Stimulated activated CD4-positive, alpha-beta T cell treated with anti-CD3 and anti-CD28 coated beads, Interleukin-4, amount 100 ng/mL, for 48 hours (primary cell): ENCODE data around the gene TXNIP.
A peak's percentile ranks its signal among the peaks of the same experiment; 100 is the strongest.

Experiments used
- DNase-seq, 2 donors: peaks; one replicate each; pipeline ENCODE4 v3.0.0-alpha.2; 2020; ENCODE audit warnings: low read depth in 2 of 2

TXNIP gene

DNA sequence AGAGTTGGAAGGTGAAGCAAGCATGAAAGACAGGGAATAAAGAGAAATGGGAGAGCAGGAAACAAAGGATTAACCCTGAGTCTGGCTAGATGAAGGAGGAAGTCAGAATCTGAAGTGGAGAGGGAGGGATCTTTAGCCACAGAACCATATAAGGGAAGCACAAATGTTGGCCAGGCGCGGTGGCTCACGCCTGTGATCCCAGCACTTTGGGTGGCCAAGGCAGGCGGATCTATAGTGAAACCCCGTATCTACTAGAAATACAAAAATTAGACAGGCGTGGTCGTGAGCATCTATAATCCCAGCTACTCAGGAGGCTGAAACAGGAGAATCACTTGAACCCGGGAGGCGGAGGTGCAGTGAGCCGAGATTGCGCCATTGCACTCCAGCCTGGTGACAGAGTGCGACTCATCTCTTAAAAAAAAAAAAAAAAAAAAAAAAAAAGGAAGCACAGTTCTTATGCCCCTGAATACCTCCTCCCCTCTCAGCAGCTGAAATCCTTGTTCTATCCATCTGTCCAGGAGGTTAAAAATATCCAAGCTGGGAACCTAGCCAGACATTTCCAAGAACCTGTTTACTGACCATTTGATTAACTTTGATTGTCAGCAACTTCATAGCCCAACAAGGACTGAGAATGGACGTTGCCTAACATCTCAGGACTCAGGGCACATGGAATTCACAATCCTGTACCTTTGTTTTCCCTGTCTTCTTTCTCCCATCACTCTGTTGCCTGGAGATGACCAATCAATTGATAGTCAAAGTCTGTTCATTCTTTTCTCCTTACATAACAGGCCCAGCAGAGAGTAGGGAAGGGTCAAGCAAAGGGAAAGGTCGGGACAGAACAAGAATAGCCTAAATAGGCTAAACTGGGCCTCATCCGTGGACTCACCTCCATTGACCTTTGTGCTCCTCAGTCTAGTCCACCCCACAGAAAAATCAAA, 10.6 kb downstream of the TXNIP start:
- DNase-seq: no peak

DNA sequence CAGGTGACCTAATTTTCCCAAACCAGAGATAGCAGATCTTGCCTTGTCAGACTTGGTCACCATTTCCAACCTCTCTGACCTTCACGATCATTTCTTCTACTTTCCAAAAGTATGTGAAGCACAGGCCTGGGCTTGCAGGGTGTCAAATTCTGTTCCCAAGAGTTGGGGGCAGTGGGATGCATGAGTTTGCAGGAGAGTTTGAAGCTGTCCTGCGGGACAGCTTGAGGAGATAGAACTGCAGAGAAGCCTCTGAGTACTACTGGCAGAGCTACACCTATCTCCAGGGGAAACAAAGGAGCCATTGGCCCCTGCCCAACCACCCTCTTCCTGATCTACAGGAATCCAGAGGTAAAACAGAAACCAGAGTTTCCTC, 11.3 kb downstream of the TXNIP start:
- no peak for DNase-seq

DNA sequence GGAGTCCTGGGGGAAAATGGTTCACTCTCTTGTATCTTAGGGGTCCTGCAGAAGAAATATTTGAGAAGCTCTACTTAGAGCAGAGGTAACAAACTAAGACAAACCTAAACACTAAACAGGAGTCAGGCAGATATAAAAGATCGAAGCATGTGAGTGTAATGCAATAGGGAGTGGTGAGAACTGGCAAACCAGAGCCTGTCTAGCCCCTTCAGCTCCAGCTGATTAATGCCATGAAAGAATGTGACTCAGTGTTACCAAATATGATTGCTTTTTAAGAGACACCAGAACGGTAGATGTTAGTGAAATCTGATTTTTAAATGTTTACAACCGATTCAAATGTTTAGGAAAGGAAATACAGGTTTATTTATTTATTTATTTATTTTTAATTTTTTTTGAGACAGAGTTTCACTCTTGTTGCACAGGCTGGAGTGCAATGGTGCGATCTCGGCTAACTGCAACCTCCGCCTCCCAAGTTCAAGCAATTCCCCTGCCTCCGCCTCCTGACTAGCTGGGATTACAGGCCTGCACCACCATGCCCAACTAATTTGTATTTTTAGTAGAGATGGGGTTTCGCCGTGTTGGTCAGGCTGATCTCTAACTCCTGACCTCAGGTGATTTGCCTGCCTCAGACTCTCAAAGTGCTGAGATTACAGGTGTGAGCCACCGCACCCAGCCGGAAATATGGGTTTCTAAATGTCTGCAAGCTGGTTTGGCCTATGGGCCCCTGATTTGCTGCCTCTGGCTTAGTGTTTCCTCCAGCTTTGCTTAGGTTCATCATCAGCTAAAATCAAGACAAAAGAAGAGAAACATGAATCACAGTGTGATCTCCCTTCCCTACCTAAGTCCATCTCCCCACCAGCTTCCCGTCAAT, 12.2 kb downstream of the TXNIP start:
- no peak for DNase-seq

DNA sequence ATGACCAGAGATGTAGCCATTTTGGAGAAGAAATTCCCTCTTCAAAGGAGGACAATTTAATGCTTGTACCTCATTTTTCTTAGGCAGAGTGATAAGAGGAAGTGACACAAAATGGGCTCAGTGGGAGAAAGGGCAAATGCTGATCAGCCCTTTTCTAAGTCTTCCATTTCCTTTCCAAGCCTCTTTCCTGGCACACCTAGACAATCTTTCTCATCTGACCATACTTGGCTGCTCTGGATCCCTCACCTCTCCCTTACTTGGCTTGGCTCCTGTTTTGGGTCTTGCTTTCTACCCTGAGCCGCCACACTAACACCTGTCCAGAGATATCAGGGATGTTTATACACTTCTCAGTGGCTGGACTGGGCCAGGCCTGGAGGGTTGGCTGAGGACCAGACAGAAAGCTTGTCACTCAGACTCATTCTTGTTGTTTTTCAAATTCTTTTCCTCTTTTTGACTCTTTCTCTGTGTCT, 13.1 kb downstream of the TXNIP start:
- DNase-seq: no peak

DNA sequence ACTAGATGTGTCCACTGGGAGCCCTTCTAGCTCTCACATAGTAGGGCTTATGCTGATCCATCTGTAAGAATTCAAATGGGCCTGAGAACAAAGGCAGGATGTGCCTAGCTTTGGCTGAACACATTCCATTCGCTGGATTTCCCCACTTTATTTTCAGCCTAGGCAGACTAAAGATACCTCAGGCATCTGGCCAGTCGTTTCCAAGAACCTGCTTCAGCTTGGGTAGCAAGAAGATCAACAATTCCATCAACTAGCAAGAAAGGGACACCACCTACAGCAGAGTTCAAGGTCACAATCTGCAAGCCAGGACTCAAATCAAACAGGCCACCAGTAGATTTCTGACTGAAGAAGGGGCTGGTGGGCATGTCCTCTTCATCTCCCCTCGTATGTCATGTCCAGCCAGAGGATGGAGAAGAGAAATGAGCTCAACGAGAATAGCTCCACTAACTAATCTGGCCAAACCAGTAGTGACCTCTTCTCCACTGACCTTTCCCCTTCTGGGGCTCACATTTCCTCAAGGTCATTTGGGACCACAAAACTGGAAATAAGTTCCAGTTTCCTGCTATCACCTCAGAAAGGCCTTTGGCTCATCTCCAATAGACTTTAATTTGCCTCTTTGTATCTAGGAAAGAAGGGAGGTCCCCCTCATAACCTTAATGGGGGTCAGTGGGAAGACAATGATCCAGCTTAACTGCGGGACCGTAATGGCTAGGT, 14.2 kb downstream of the TXNIP start:
- DNase-seq: no peak

DNA sequence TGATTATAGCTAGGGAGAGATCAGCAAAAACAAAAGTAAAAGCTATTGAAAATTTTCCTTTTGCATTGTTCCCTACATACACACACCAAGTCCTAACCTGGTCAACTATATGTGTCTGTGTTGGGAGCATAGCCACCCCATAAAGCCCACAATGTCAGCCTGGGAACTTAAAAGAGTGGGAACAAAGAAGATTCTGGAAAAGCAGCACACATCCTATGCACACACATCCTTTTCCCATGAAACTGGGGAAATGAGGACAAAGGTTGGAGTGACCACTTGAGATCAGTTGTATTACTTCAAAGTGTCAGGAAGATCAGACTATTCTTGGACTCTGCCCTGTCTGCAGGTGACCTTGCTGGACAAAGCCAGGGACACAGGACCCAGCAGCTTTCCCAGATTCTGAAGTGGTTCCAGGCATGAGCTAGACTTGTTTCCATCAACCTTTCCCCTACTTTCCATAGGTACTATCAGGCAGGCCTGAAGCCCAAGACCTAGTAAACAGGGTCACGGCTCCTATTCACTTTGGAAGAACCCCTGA, 15.9 kb downstream of the TXNIP start:
- no peak for DNase-seq

DNA sequence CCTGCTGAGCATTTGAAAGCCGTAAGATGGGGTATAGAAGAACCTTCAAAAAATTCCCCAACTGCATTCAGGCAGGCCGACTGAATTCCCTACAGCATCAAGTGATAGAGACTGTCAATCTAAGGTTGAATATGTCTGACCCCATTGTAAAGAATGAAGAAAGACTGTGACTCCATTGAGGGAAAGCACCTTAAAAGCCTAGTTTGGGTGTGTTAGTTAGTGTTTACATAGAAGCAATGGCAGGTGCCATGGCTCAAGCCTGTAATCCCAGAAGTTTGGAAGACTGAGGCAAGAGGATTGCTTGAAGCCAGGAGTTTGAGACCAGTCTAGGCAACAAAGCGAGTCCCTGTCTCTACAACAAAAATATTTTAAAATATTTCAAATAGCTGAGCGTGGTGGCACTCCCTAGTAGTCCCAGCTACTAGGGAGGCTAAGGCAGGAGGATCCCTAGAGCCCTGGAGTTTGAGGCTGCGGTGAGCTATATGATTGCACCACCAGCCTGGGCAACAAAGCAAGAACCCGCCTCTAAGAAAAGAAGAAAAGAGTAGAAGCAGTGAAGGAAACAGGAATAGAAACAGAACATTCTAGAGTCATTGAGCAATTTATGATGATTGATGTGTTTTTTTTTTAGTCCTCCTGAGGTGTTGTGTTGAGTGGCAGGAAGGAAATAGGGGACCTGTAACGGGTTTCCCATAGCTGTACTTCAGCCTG, 16.5 kb downstream of the TXNIP start:
- DNase-seq: no peak

DNA sequence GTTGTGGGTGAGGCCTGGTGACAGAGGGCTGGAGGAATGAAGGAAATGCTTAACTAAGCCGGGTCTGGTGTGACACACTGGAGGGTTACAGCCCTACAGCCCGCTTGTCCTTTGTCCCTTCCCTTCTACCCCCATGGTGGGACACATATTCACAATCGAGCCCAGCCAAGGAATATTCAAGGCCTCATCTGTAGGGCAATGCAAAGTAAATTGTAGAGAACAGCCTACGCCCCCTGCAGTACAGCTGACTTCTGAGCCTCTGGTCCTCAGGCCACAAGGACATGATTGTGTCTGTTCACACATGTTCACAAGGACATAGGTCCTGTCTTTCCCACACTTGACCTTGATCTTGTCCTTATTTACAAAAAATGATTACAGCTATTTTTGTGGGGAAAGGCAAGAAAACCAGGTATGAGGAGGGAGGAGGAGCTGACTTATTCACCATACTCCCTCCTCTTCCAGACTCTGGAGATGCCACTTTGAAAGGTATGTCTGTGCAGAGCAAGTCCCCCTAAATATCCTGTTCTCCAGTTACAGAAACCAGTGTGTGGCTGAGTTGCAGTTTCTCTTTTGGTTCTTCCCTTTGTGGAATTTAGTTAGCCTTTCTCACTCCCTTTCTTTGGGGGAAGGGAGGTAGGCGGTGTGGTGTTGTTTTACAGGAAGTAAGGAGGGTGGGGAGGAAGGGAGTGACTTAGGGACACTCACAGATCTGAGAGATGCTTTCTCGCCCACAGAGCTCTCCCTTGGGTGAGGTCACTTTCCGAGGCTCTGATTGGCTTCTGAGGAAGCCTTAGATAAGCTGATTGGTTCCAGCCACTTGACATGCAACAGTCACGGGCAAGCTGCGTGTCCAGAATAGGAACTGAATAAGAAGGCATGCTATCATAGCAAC, 17.3 kb downstream of the TXNIP start:
- peak; percentile 58 to 78 for DNase-seq

DNA sequence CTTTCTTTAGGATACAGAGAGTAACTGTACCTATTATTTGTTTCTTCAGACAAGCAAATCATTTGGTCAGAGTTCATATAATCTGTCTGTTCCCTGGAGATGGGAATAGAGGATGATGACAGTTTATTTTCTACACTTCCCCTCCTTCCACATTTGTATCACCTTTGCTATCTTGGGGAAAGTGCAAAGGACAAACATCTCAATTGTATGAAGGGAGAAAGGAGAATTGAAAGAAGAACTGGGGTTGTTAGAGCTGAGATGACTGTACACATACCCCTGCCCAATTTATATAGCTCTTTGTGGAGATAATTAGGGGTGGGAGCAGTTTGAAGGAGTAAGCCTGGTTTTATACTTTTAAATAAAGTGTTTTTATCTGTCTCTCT, 17.9 kb downstream of the TXNIP start:
- DNase-seq: no peak

DNA sequence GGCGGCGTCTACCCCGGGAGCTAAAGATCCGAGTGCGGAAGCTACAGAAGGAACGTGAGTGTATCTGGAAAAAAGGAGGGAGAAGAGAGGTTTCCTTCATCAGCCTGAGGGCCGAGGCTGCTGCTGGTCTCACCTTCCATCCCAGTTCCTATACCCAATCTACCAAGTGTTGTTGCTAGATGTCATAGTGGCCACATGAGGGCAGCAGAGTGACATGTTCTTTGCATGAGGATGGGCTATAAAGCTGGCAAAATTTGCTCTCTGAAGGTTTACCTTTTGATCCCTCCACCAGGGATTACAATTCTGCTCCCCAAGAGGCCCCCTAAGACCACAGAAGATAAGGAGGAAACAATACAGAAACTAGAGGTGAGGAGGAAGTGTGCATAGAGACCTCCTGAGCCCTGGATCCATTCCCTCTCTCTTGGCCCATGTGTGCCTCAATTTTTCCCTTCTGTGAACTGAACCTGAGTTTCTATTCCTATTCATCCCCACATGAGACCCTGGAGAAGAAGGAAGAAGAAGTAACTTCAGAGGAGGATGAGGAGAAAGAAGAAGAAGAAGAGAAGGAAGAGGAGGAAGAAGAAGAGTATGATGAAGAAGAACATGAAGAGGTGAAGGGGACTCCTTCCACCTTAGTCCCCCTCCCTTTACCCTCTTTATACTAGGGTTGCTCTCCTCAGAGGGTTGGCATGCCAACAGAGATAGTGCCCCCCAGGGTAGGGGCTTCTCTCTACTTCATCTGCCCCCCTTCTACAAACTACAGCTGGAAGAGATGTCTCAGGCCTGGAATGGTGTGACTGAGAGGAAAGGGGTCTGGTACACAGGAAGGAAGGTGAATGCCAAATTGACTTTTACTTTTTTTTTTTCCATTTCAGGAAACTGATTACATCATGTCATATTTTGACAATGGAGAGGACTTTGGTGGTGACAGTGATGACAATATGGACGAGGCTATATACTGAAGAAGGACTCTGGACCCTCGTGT, 18.6 kb downstream of the TXNIP start:
- DNase-seq: peak in 1 of 2 donors; percentile 60

DNA sequence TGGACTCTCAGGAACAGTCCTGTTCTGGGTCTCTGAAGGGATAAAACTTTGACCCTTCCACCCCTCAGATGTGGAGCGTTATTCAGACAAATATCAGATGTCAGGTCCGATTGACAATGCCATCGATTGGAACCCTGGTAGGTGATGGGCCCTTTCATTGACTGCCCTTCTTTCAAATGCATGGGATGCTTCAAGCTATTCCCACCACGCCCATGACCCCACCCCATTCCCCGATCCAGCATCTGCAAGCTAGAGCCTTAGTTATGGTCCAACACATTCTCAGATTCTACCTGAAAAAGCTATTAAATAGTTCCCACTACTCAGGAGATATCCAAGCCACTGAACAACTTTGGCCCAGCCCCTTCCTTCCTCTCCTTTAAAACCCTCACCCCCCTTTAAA, 19.4 kb downstream of the TXNIP start:
- DNase-seq: no peak

DNA sequence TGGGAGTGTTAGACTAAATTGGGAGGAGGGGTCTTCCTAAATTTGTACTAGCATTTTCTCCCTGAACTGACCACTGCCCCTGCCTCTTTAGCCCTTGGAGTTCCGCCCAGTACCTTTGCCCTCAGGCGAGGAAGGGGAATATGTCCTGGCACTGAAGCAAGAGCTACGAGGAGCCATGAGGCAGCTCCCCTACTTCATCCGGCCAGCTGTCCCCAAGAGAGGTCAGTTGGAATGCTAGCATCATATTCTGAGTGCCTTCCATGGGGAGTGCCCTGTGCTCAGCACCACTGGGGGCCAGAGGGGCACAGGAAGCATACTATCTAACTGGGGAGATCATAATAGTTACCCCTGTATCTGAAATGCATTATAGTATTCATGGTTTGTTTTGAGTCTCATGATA, 21.2 kb downstream of the TXNIP start:
- DNase-seq: no peak

DNA sequence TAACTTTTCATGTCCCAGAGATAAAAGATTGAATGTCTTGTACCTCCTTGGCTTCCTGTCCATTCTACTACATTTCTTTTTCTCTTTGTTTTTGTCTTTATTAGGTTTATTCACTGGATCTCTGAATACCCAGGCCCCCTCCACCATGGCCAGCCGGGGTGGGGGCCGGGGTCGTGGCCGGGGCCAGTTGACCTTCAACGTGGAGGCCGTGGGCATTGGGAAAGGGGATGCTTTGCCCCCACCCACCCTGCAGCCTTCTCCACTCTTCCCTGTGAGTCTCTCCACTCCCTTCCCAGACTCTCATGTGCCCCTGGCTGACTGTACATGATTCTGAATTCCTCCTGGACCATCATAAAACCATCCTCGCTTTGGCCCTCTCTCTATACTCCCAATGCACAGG, 21.7 kb downstream of the TXNIP start:
- DNase-seq: no peak

DNA sequence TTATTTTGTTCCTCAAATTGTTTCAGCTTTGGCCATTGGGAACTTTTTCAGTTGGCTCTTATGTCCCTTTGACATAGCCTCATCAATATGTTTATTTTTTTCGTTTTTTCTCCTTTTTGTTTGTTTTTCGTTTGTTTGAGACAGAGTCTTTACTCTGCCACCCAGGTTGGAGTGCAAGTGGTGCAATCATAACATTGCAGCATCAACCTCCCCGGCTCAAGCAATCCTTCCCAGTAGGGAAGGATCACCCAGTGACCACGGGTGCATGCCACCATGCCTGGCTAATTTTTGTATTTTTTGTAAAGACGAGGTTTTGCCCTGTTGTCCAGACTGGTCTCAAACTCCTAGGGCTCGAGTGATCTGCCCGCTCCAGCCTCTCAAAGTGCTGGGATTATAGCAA, 23.8 kb downstream of the TXNIP start:
- no peak for DNase-seq

DNA sequence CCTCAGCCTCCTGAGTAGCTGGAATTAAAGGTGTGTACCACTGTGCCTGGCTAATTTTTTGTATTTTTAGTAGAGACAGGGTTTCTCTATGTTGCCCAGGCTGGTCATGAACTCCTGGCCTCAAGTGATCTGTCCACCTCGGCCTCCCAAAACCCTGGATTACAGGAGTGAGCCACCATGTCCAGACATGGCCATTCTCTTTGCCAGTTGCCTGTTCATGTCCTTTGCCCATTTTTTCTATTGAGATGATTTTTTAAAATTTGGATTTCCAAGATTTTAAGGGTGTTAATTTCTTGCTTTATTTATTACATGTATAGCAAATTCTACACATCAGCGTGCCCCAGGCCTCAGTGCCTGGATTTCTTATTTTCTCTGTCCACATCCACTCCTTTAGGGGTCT, 29.1 kb downstream of the TXNIP start:
- no peak for DNase-seq

DNA sequence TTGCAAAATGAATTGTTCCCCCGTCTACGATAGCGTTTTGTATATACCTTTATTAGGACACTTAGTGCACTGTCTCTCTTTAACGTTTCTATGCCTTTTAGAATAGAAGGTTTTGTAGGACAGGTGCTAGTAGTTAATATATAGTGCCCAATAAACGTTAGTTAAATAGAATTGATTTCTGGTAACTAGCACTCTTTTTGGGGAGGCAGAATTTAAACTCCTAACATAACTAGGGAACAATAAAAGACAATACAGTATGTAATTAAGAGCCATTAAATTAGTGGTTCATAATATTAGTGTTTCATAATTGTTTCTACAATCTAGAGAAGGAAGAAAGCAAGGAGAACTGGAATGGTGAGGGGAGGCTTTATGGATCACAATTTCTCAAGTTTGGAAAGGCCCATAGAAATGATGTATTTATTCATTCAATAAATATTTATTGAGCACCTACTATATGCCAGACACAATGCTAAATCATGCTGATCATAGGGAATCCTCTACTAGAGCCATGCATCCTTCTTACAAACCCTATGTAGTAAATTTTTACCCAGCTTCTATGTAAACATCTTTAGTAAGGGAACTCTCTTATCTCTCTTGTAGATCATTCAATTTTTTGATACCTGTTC, 31.1 kb downstream of the TXNIP start:
- DNase-seq: no peak

DNA sequence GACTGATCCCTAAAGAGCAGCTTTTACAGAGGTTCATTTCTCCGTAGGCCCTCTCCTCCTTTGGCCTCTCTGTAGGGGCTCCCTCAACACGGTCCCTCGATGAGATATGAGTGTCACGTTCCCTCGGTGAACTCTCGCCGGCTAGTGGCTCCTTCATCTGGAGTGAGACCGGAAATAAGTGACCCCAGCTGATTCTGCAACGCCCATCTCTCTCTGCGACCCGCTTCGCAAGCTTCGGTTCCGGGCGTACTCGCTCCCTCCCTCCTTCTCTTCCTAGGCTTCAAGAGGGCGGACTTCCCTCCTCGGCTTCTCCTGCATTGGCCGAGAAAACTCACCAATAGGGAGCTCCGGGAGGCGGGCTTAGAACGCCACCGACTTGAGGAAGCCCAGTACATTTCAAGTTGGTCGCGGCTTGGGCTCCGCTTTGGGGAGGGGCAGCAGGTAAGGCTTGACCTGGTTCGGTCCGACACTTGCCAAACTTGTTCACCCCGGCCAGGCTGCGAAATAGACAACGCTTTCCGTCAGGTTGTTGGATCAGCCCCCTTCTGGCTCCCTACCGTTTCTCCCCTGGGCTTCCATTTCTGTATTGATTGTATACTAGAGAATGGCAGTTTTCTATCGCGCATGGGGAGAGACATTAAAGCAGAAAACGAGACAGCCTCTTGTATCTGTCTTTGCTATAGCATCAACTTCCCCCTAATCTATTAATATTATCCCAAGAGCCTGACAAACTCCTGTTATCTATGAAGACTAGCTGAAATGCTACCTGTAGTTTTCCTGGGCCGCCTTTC, 31.9 kb downstream of the TXNIP start, which contains the start of the genes ANKRD34A and POLR3GL:
TSS of gene ANKRD34A (minus strand) at position 248 of the 791 bp plus-strand sequence. CDS start 2,816 bp downstream, outside the sequence.
TSS of gene POLR3GL (plus strand) at position 363 of the 791 bp plus-strand sequence. CDS start 10,176 bp downstream, outside the sequence.
- peak; percentile 83 to 89 for DNase-seq
